ENCODE results near the gene FHIT. TPM values are rescaled to one million over a fixed set of nuclear protein-coding genes. Genes with fewer than 3 reads are reported as not detected.

The FHIT gene
- total RNA-seq, 2 donors from 2014 or later, result 10.4 to 15.8 TPM

DNA sequence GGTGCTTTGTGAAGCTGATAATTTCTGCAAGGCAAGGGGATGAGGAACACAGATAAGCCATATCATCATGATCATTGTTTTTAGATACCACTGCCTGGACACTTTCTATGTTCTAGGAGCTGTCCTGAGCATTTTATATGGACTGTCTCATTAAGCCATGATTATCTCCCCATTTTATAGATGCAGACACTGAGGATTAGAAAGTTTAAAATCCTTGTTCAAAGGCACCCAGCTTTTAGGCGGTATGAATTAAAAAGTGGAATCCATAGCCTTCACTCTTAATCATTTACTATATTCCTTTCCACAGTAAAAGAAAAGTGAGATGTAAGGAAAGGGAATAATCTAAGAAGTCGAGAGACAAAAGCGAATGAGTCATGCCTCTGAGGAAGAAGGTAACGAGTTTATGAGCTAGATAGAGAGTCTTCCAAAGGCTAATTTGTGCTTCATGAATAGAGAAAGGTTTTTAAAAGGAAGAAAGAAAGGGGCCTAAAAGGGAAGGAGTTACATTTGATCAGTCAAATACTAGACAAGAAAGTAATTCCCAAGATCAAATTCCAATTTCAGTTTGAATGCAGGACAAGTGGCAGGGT lies 856.0 kb downstream of the FHIT start:
- no peak overlapping the region for H3K27ac ChIP-seq
- no peaks in the 10 kb centered on the region for H3K9me3 ChIP-seq
- TF ChIP-seq POLR2A (IDR thresholded peaks at IDR 0.05) (no peak), CTCF (IDR thresholded peaks at IDR 0.05) (no peak)
- no peak for DNase-seq
- WGBS, 2 donors, result 87 to 95% methylated on average over 4 of the region's 4 CpGs
- H3K4me1 ChIP-seq, result no peaks in the 10 kb centered on the region
- ATAC-seq, result no peak
- H3K36me3 ChIP-seq (replicated peaks in 1 of 2; ENCODE audit: insufficient read depth in 1 of 2, low read depth in 2 of 2), result no peaks in the 10 kb centered on the region
- intact Hi-C loops (cut with DNase I), result no loop called here
- no peak overlapping the region for H3K4me3 ChIP-seq
- no peaks in the 10 kb centered on the region for H3K27me3 ChIP-seq

DNA sequence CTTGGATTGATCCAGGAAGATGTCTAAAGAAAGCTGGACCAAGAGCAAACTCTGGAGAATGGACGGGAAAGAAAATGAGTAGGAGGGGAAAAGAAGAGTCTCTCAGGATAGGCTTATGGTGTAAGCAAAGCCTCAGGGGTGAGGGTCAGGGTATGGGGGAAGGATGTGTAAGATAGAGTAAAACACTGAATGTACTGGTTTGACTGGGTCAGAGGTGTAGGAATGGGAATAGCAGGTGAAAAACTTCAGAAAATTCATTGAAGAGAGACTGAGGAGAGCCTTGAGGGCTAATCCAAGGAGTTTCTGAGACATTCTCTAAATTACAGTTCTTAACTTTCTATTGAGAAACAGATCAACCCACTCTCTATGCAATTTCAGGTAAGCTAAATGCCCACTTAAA lies 857.3 kb downstream of the FHIT start:
- ATAC-seq (no peak), DNase-seq (no peak)
- H3K9me3 ChIP-seq, result no peaks in the 10 kb centered on the region
- no peaks in the 10 kb centered on the region for H3K27me3 ChIP-seq
- 77 to 83% methylated on average over 1 of the region's 1 CpG for WGBS, 2 donors
- no peak overlapping the region for H3K27ac ChIP-seq
- intact Hi-C loops (cut with DNase I), result no loop called here
- no peak overlapping the region for H3K4me3 ChIP-seq
- no peaks in the 10 kb centered on the region for H3K36me3 ChIP-seq (replicated peaks in 1 of 2; ENCODE audit: insufficient read depth in 1 of 2, low read depth in 2 of 2)
- no peaks in the 10 kb centered on the region for H3K4me1 ChIP-seq
- TF ChIP-seq POLR2A (IDR thresholded peaks at IDR 0.05) (no peak), CTCF (IDR thresholded peaks at IDR 0.05) (no peak)

DNA sequence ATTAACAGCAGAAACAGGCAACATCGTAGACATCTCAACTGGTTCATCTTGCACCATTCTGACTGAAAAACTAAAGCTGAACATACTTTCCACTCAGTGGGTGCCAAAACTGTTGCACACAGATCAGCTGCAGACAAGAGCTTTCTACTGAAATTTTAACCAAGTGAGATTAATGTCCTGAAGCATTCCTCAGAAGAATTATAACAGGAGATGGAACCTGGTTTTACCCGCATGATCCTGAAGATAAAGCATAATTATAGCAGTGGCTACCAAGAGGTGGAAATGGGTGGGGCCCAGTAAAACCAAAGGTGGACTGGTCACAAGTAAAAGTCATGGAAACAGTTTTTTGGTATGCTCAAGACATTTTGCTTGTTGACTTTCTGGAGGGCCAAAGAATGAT lies 858.8 kb downstream of the FHIT start:
- TF ChIP-seq POLR2A (IDR thresholded peaks at IDR 0.05), result no peak
- ATAC-seq (no peak), DNase-seq (no peak)
- no peak overlapping the region for H3K27ac ChIP-seq
- H3K36me3 ChIP-seq (replicated peaks in 1 of 2; ENCODE audit: insufficient read depth in 1 of 2, low read depth in 2 of 2), result no peaks in the 10 kb centered on the region
- 87 to 96% methylated on average over 2 of the region's 2 CpGs for WGBS, 2 donors
- no peak overlapping the region for H3K4me3 ChIP-seq
- H3K27me3 ChIP-seq, result no peaks in the 10 kb centered on the region
- intact Hi-C loops (cut with DNase I), result no loop called here
- no peaks in the 10 kb centered on the region for H3K4me1 ChIP-seq
- H3K9me3 ChIP-seq, result no peaks in the 10 kb centered on the region

DNA sequence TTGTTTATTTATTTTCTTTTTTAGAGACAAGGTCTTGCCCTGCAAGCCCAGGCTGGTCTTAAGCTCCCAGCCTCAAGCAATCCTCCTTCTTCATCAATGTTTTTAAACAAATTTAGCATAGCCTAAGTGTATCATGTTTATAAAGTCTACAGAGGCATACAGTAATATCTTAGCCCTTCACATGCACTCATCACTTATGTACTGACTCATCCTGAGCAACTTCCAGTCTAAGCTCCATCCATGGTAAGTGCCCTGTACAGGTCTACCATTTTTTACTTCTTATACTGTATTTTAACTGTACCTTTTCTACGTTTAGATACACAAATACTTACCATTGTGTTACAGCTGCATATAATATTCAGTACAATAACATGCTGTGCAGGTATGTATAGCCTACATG lies 860.0 kb downstream of the FHIT start:
- H3K27me3 ChIP-seq, result no peaks in the 10 kb centered on the region
- WGBS, 2 donors, result 46 to 48% methylated on average over 1 of the region's 1 CpG
- no peak for TF ChIP-seq POLR2A (IDR thresholded peaks at IDR 0.05)
- no peak for TF ChIP-seq CTCF (IDR thresholded peaks at IDR 0.05)
- H3K4me3 ChIP-seq, result no peak overlapping the region
- no peak overlapping the region for H3K27ac ChIP-seq
- no peaks in the 10 kb centered on the region for H3K4me1 ChIP-seq
- H3K36me3 ChIP-seq (replicated peaks in 1 of 2; ENCODE audit: insufficient read depth in 1 of 2, low read depth in 2 of 2), result no peaks in the 10 kb centered on the region
- intact Hi-C loops (cut with DNase I), result no loop called here
- no peaks in the 10 kb centered on the region for H3K9me3 ChIP-seq
- no peak for ATAC-seq
- no peak for DNase-seq

DNA sequence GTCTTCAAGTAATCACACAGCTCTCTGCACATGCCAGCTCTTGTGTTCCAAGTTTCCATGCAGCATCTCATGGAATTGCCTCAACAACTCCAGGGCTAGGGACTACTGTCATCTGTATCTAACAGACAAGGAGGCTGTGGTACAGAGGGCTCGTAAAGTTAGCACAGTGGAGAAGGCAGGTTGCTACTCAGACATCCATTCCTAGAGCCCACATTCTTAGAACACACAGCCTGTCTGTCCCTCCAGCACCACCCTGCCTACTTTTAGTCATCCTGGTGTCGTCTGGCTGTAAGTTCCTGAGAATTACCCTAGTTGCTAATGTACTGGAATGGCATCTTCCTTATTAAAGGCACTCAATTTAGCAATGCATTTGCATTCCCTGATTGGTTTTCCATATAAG lies 862.5 kb downstream of the FHIT start:
- WGBS, 2 donors, result 88 to 90% methylated on average over 2 of the region's 2 CpGs
- Histone ChIP-seq H3K4me3 (no peak overlapping the region), H3K27ac (no peak overlapping the region), H3K4me1 (no peaks in the 10 kb centered on the region), H3K9me3 (no peaks in the 10 kb centered on the region), H3K36me3 (replicated peaks in 1 of 2; ENCODE audit: insufficient read depth in 1 of 2, low read depth in 2 of 2) (no peaks in the 10 kb centered on the region), H3K27me3 (no peaks in the 10 kb centered on the region)
- no peak for ATAC-seq
- TF ChIP-seq CTCF (IDR thresholded peaks at IDR 0.05) (no peak), POLR2A (IDR thresholded peaks at IDR 0.05) (no peak)
- DNase-seq, result no peak
- intact Hi-C loops (cut with DNase I), result no loop called here
